ENCODE results near the gene SND1. TPM values are rescaled to one million over a fixed set of nuclear protein-coding genes. Genes with fewer than 3 reads are reported as not detected.
"Not testable (repeated sequence)": the region's sequence is repeated elsewhere in the genome, so short reads cannot be mapped to it uniquely, and the experiment has no call there.

The SND1 gene
- polyA plus RNA-seq, 1 donor = 144 TPM

GRCh38 chr7:128107516-128107915 lies 455.5 kb downstream of the SND1 start:
- H3K9me3 ChIP-seq (ENCODE audit: control insufficient read depth, low read depth, low read length); H3K36me3 ChIP-seq (ENCODE audit: control insufficient read depth, insufficient read depth, low read length); H3K4me1 ChIP-seq (ENCODE audit: control insufficient read depth, insufficient read depth, low read length); H3K27ac ChIP-seq (ENCODE audit: low read length); DNase-seq; H3K4me3 ChIP-seq (ENCODE audit: low read length): not testable (repeated sequence)
- peaks cover 54% of the 10 kb centered on the region for H3K27me3 ChIP-seq (ENCODE audit: control insufficient read depth, insufficient read depth, low read length)
- WGBS (ENCODE audit: insufficient coverage, low lambda C conversion rate) = no CpG with 5 or more reads among the region's 12 CpGs

- 100% methylated on average over 1 of the region's 7 CpGs for WGBS (ENCODE audit: insufficient coverage, low lambda C conversion rate)
- H3K4me1 ChIP-seq (ENCODE audit: control insufficient read depth, insufficient read depth, low read length) = peaks cover 6% of the 10 kb centered on the region
- H3K36me3 ChIP-seq (ENCODE audit: control insufficient read depth, insufficient read depth, low read length) = no peaks in the 10 kb centered on the region
- no peak for DNase-seq
- H3K9me3 ChIP-seq (ENCODE audit: control insufficient read depth, low read depth, low read length) = peaks cover 7% of the 10 kb centered on the region
- H3K27ac ChIP-seq (ENCODE audit: low read length) = no peak overlapping the region
- H3K27me3 ChIP-seq (ENCODE audit: control insufficient read depth, insufficient read depth, low read length) = peaks cover 50% of the 10 kb centered on the region
- no peak overlapping the region for H3K4me3 ChIP-seq (ENCODE audit: low read length)
These were observed 456.1 kb downstream of the SND1 start for GRCh38 chr7:128108129-128108528.

GRCh38 chr7:128108641-128109423 lies 456.8 kb downstream of the SND1 start:
- DNase-seq = no peak
- H3K4me3 ChIP-seq (ENCODE audit: low read length) = no peak overlapping the region
- no CpG with 5 or more reads among the region's 11 CpGs for WGBS (ENCODE audit: insufficient coverage, low lambda C conversion rate)
- H3K9me3 ChIP-seq (ENCODE audit: control insufficient read depth, low read depth, low read length) = peaks cover 2% of the 10 kb centered on the region
- no peak overlapping the region for H3K27ac ChIP-seq (ENCODE audit: low read length)
- H3K27me3 ChIP-seq (ENCODE audit: control insufficient read depth, insufficient read depth, low read length) = peaks cover 43% of the 10 kb centered on the region
- no peaks in the 10 kb centered on the region for H3K36me3 ChIP-seq (ENCODE audit: control insufficient read depth, insufficient read depth, low read length)
- H3K4me1 ChIP-seq (ENCODE audit: control insufficient read depth, insufficient read depth, low read length) = peaks cover 1% of the 10 kb centered on the region

GRCh38 chr7:128109424-128109969 lies 457.5 kb downstream of the SND1 start:
- not testable (repeated sequence) for DNase-seq; H3K36me3 ChIP-seq (ENCODE audit: control insufficient read depth, insufficient read depth, low read length); H3K9me3 ChIP-seq (ENCODE audit: control insufficient read depth, low read depth, low read length); H3K4me3 ChIP-seq (ENCODE audit: low read length); H3K27ac ChIP-seq (ENCODE audit: low read length); H3K4me1 ChIP-seq (ENCODE audit: control insufficient read depth, insufficient read depth, low read length)
- H3K27me3 ChIP-seq (ENCODE audit: control insufficient read depth, insufficient read depth, low read length) = peaks cover 39% of the 10 kb centered on the region
- no CpG with 5 or more reads among the region's 12 CpGs for WGBS (ENCODE audit: insufficient coverage, low lambda C conversion rate)

- Histone ChIP-seq H3K27me3 (ENCODE audit: control insufficient read depth, insufficient read depth, low read length) (peaks cover 35% of the 10 kb centered on the region), H3K4me1 (ENCODE audit: control insufficient read depth, insufficient read depth, low read length) (no peaks in the 10 kb centered on the region), H3K9me3 (ENCODE audit: control insufficient read depth, low read depth, low read length) (no peaks in the 10 kb centered on the region), H3K27ac (ENCODE audit: low read length) (no peak overlapping the region), H3K36me3 (ENCODE audit: control insufficient read depth, insufficient read depth, low read length) (no peaks in the 10 kb centered on the region), H3K4me3 (ENCODE audit: low read length) (no peak overlapping the region)
- DNase-seq = no peak
- WGBS (ENCODE audit: insufficient coverage, low lambda C conversion rate) = 92% methylated on average over 2 of the region's 2 CpGs
These were observed 458.8 kb downstream of the SND1 start for GRCh38 chr7:128110641-128111364.

GRCh38 chr7:128112018-128112780 lies 460.2 kb downstream of the SND1 start:
- no peak for DNase-seq
- no peaks in the 10 kb centered on the region for H3K36me3 ChIP-seq (ENCODE audit: control insufficient read depth, insufficient read depth, low read length)
- H3K9me3 ChIP-seq (ENCODE audit: control insufficient read depth, low read depth, low read length) = no peaks in the 10 kb centered on the region
- peaks cover 27% of the 10 kb centered on the region for H3K27me3 ChIP-seq (ENCODE audit: control insufficient read depth, insufficient read depth, low read length)
- WGBS (ENCODE audit: insufficient coverage, low lambda C conversion rate) = no CpG with 5 or more reads among the region's 19 CpGs
- H3K4me3 ChIP-seq (ENCODE audit: low read length) = no peak overlapping the region
- H3K27ac ChIP-seq (ENCODE audit: low read length) = no peak overlapping the region
- no peaks in the 10 kb centered on the region for H3K4me1 ChIP-seq (ENCODE audit: control insufficient read depth, insufficient read depth, low read length)

GRCh38 chr7:128112781-128113221 lies 460.8 kb downstream of the SND1 start:
- Histone ChIP-seq H3K4me3 (ENCODE audit: low read length) (no peak overlapping the region), H3K36me3 (ENCODE audit: control insufficient read depth, insufficient read depth, low read length) (no peaks in the 10 kb centered on the region), H3K9me3 (ENCODE audit: control insufficient read depth, low read depth, low read length) (no peaks in the 10 kb centered on the region), H3K27ac (ENCODE audit: low read length) (no peak overlapping the region), H3K27me3 (ENCODE audit: control insufficient read depth, insufficient read depth, low read length) (peaks cover 26% of the 10 kb centered on the region), H3K4me1 (ENCODE audit: control insufficient read depth, insufficient read depth, low read length) (no peaks in the 10 kb centered on the region)
- no peak for DNase-seq
- WGBS (ENCODE audit: insufficient coverage, low lambda C conversion rate) = no CpG with 5 or more reads among the region's 4 CpGs

GRCh38 chr7:128113839-128114238 lies 461.8 kb downstream of the SND1 start:
- H3K4me1 ChIP-seq (ENCODE audit: control insufficient read depth, insufficient read depth, low read length) = no peaks in the 10 kb centered on the region
- WGBS (ENCODE audit: insufficient coverage, low lambda C conversion rate) = no CpG with 5 or more reads among the region's 4 CpGs
- H3K27ac ChIP-seq (ENCODE audit: low read length) = no peak overlapping the region
- H3K36me3 ChIP-seq (ENCODE audit: control insufficient read depth, insufficient read depth, low read length) = no peaks in the 10 kb centered on the region
- no peak for DNase-seq
- no peaks in the 10 kb centered on the region for H3K9me3 ChIP-seq (ENCODE audit: control insufficient read depth, low read depth, low read length)
- no peak overlapping the region for H3K4me3 ChIP-seq (ENCODE audit: low read length)
- H3K27me3 ChIP-seq (ENCODE audit: control insufficient read depth, insufficient read depth, low read length) = peaks cover 20% of the 10 kb centered on the region

GRCh38 chr7:128114806-128115205 lies 462.8 kb downstream of the SND1 start:
- H3K4me3 ChIP-seq (ENCODE audit: low read length) = no peak overlapping the region
- no CpG with 5 or more reads among the region's 7 CpGs for WGBS (ENCODE audit: insufficient coverage, low lambda C conversion rate)
- peaks cover 13% of the 10 kb centered on the region for H3K27me3 ChIP-seq (ENCODE audit: control insufficient read depth, insufficient read depth, low read length)

GRCh38 chr7:128115336-128115820 lies 463.4 kb downstream of the SND1 start:
- no CpG with 5 or more reads among the region's 10 CpGs for WGBS (ENCODE audit: insufficient coverage, low lambda C conversion rate)
- Histone ChIP-seq H3K27ac (ENCODE audit: low read length) (no peak overlapping the region), H3K4me3 (ENCODE audit: low read length) (no peak overlapping the region), H3K9me3 (ENCODE audit: control insufficient read depth, low read depth, low read length) (no peaks in the 10 kb centered on the region), H3K36me3 (ENCODE audit: control insufficient read depth, insufficient read depth, low read length) (no peaks in the 10 kb centered on the region), H3K27me3 (ENCODE audit: control insufficient read depth, insufficient read depth, low read length) (peaks cover 13% of the 10 kb centered on the region), H3K4me1 (ENCODE audit: control insufficient read depth, insufficient read depth, low read length) (no peaks in the 10 kb centered on the region)
- DNase-seq = no peak

More at GRCh38 chr7:128114806-128115205, 462.8 kb downstream of the SND1 start:
- Histone ChIP-seq H3K4me1 (ENCODE audit: control insufficient read depth, insufficient read depth, low read length) (no peaks in the 10 kb centered on the region), H3K9me3 (ENCODE audit: control insufficient read depth, low read depth, low read length) (no peaks in the 10 kb centered on the region), H3K36me3 (ENCODE audit: control insufficient read depth, insufficient read depth, low read length) (no peaks in the 10 kb centered on the region), H3K27ac (ENCODE audit: low read length) (no peak overlapping the region)
- no peak for DNase-seq

Measured in large intestine (tissue), 3 donors.